Fibroblast of mammary gland (primary cell): Measurements from ENCODE around the gene GRIK3.
A peak's percentile ranks its signal among the peaks of the same experiment; 100 is the strongest.

Source experiments
- DNase-seq: peaks from one replicate; pipeline ENCODE4 v3.0.0-alpha.2; 2010; ENCODE audit warnings: low read depth
- H3K4me3 ChIP-seq: 2 replicates; pipeline ENCODE4 v1.5.1; 2011; ENCODE audit warnings: low read depth, mild to moderate bottlenecking, low read length, moderate library complexity; ENCODE audit not compliant: control insufficient read depth
- CTCF ChIP-seq: conservative IDR thresholded peaks from 2 replicates; pipeline ENCODE4 v1.5.1; 2011; ENCODE audit warnings: low read depth, low read length, inconsistent platforms; ENCODE audit not compliant: control insufficient read depth, insufficient read depth

GRIK3 gene

GRCh38 chr1:37047542-37047941 is 13.2 kb upstream of the GRIK3 start:
- no peak for TF ChIP-seq CTCF

GRCh38 chr1:37043101-37043500 is 8.8 kb upstream of the GRIK3 start:
- H3K4me3 ChIP-seq = no peak overlapping the region
- TF ChIP-seq CTCF = no peak
- DNase-seq = no peak

More at GRCh38 chr1:37047542-37047941, 13.2 kb upstream of the GRIK3 start:
- H3K4me3 ChIP-seq = no peak overlapping the region
- DNase-seq = no peak

- H3K4me3 ChIP-seq = no peak overlapping the region
- TF ChIP-seq CTCF = no peak
- no peak for DNase-seq
Observed at GRCh38 chr1:37042506-37042905, 8.2 kb upstream of the GRIK3 start.

- H3K4me3 ChIP-seq = no peak overlapping the region
- TF ChIP-seq CTCF = no peak
- DNase-seq = no peak
Observed at GRCh38 chr1:37041483-37041882, 7.2 kb upstream of the GRIK3 start.

GRCh38 chr1:37040773-37041172 is 6.5 kb upstream of the GRIK3 start:
- no peak for TF ChIP-seq CTCF
- H3K4me3 ChIP-seq = no peak overlapping the region
- no peak for DNase-seq

GRCh38 chr1:37040261-37040660 is 5.9 kb upstream of the GRIK3 start:
- no peak for TF ChIP-seq CTCF
- no peak for DNase-seq
- H3K4me3 ChIP-seq = no peak overlapping the region

- DNase-seq = peak; percentile 10
- H3K4me3 ChIP-seq = no peak overlapping the region
- no peak for TF ChIP-seq CTCF
Observed at GRCh38 chr1:37038227-37039093, 4.1 kb upstream of the GRIK3 start.
